GM12892 (cell line): ENCODE results near the gene MYNN.

Source experiments
- POLR2A ChIP-seq: IDR thresholded peaks from 2 replicates; pipeline ENCODE4 v1.6.1; 2011; ENCODE audit warnings: low read depth, low read length, control low read depth
- POLR2AphosphoS5 ChIP-seq: IDR thresholded peaks from 2 replicates; pipeline ENCODE4 v1.6.1; 2011; ENCODE audit warnings: low read depth, low read length, control low read depth
- TAF1 ChIP-seq: IDR thresholded peaks from 2 replicates; pipeline ENCODE4 v1.6.1; 2011; ENCODE audit warnings: low read depth, mild to moderate bottlenecking, control low read depth, low read length, borderline replicate concordance

DNA sequence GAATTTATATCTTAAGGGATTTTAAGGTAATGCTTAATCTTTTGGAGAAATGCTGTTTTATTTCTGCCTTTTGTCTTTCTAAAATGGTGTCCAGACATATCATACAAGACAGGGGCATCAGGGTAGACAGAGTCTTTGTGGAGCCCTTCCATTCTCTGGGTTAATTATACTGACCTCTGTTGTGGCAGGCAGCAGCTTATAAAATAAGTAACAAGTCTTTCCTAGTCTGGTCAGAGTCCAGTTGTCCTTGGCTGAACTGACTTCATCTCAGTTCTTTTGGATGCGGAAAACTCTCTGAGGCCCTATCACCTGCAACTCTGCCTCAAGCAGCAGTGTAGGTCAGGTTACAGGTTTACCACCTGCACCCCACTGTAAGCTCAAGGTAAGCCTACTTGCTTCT is 19.2 kb downstream of the MYNN start:
- TF ChIP-seq TAF1 (no peak), POLR2A (no peak), POLR2AphosphoS5 (no peak)
